ENCODE results near the gene PIGW.

The PIGW gene

DNA sequence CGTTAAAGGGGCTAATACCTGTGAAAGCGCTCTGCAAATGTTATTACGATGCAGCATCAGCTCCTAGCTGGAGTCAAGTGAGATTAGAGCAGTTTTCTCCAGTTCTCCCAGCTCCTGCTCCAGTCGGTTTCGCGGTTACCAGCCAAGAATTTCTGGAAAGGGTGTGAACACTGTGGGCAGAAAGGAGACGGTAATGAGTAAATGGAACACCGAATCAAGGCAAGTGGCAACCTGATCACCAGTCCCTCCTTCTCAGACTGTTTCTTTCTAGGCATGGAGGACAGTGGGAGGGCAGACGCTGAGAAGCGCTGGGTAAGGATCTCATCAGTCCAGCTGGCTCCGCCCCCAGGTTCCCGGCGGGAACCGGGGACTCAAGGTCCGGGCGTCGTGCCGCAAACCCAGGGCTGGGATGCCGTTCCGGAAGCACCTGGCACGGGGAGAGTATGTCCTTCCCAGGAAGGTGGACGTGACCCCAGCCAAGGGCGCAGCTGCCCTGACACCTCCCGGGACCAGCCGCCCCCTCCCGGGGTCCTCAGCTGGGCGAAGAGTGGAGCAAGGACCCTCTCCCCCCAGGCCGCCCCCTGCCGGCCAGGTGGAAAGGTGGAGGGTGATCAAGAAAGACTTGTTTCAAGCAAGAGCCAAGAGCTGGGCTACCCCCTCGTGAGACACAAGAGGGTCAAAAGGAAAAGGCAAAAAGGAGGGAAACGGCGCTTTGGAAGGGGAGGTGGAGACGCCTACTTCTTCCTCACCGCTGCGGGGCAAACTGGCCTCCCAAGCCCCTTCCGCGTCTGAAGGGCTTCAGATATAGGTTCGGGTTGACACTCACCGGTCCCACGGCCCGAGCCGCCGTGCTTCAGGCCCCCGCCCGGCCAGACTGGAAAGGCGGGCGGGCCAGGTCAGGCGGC, 600 bp upstream of the PIGW start:
- no peaks in the 10 kb centered on the region for H3K27me3 ChIP-seq (ENCODE audit: insufficient read depth, poor library complexity, severe bottlenecking)
- H3K36me3 ChIP-seq (ENCODE audit: low read depth), result peaks cover 68% of the 10 kb centered on the region
- H3K4me1 ChIP-seq (ENCODE audit: insufficient read depth, poor library complexity, severe bottlenecking), result peaks cover 4% of the 10 kb centered on the region
- peak overlapping the region; percentile 70 for H3K4me3 ChIP-seq (ENCODE audit: severe bottlenecking)
- H3K9me3 ChIP-seq (ENCODE audit: severe bottlenecking), result no peaks in the 10 kb centered on the region
- TF ChIP-seq, protein P1, sequence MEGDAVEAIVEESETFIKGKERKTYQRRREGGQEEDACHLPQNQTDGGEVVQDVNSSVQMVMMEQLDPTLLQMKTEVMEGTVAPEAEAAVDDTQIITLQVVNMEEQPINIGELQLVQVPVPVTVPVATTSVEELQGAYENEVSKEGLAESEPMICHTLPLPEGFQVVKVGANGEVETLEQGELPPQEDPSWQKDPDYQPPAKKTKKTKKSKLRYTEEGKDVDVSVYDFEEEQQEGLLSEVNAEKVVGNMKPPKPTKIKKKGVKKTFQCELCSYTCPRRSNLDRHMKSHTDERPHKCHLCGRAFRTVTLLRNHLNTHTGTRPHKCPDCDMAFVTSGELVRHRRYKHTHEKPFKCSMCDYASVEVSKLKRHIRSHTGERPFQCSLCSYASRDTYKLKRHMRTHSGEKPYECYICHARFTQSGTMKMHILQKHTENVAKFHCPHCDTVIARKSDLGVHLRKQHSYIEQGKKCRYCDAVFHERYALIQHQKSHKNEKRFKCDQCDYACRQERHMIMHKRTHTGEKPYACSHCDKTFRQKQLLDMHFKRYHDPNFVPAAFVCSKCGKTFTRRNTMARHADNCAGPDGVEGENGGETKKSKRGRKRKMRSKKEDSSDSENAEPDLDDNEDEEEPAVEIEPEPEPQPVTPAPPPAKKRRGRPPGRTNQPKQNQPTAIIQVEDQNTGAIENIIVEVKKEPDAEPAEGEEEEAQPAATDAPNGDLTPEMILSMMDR (IDR thresholded peaks at IDR 0.05; ENCODE audit: poor library complexity, severe bottlenecking), result peak; percentile 86
- ATAC-seq (ENCODE audit: low read depth) (peak; percentile 64), DNase-seq (ENCODE audit: low spot score) (peak; percentile 84)
- H3K27ac ChIP-seq (ENCODE audit: poor library complexity, severe bottlenecking), result peak overlapping the region; percentile 90

- Histone ChIP-seq H3K4me1 (ENCODE audit: insufficient read depth, poor library complexity, severe bottlenecking) (no peaks in the 10 kb centered on the region), H3K27ac (ENCODE audit: poor library complexity, severe bottlenecking) (peak overlapping the region; percentile 90), H3K36me3 (ENCODE audit: low read depth) (peaks cover 57% of the 10 kb centered on the region), H3K27me3 (ENCODE audit: insufficient read depth, poor library complexity, severe bottlenecking) (no peaks in the 10 kb centered on the region), H3K4me3 (ENCODE audit: severe bottlenecking) (peak overlapping the region; percentile 70), H3K9me3 (ENCODE audit: severe bottlenecking) (no peaks in the 10 kb centered on the region)
- DNase-seq (ENCODE audit: low spot score), result no peak
- TF ChIP-seq, protein P1 (IDR thresholded peaks at IDR 0.05; ENCODE audit: poor library complexity, severe bottlenecking), result no peak
- no peak; the same call in 2 of the 3 replicates for ATAC-seq (ENCODE audit: low read depth)
Observed at GRCh38 chr17:36535669-36536081, 888 bp downstream of the PIGW start.

GRCh38 chr17:36540696-36541095, 5.9 kb downstream of the PIGW start:
- H3K4me3 ChIP-seq (ENCODE audit: severe bottlenecking), result no peak overlapping the region
- ATAC-seq (ENCODE audit: low read depth), result no peak

GRCh38 chr17:36542755-36543154, 8.0 kb downstream of the PIGW start:
- H3K36me3 ChIP-seq (ENCODE audit: low read depth), result peaks cover 35% of the 10 kb centered on the region
- H3K27me3 ChIP-seq (ENCODE audit: insufficient read depth, poor library complexity, severe bottlenecking), result no peaks in the 10 kb centered on the region
- peaks cover 15% of the 10 kb centered on the region for H3K4me1 ChIP-seq (ENCODE audit: insufficient read depth, poor library complexity, severe bottlenecking)
- no peak for ATAC-seq (ENCODE audit: low read depth)
- H3K27ac ChIP-seq (ENCODE audit: poor library complexity, severe bottlenecking), result no peak overlapping the region
- no peaks in the 10 kb centered on the region for H3K9me3 ChIP-seq (ENCODE audit: severe bottlenecking)
- TF ChIP-seq, protein P1 (IDR thresholded peaks at IDR 0.05; ENCODE audit: poor library complexity, severe bottlenecking), result no peak
- no peak overlapping the region for H3K4me3 ChIP-seq (ENCODE audit: severe bottlenecking)
- no peak for DNase-seq (ENCODE audit: low spot score)

More at GRCh38 chr17:36540696-36541095, 5.9 kb downstream of the PIGW start:
- Histone ChIP-seq H3K9me3 (ENCODE audit: severe bottlenecking) (no peaks in the 10 kb centered on the region), H3K27me3 (ENCODE audit: insufficient read depth, poor library complexity, severe bottlenecking) (no peaks in the 10 kb centered on the region), H3K36me3 (ENCODE audit: low read depth) (peaks cover 27% of the 10 kb centered on the region), H3K27ac (ENCODE audit: poor library complexity, severe bottlenecking) (no peak overlapping the region), H3K4me1 (ENCODE audit: insufficient read depth, poor library complexity, severe bottlenecking) (peaks cover 5% of the 10 kb centered on the region)
- DNase-seq (ENCODE audit: low spot score), result no peak
- TF ChIP-seq, protein P1 (IDR thresholded peaks at IDR 0.05; ENCODE audit: poor library complexity, severe bottlenecking), result no peak

GRCh38 chr17:36544044-36544306, 9.2 kb downstream of the PIGW start:
- Histone ChIP-seq H3K4me3 (ENCODE audit: severe bottlenecking) (peak overlapping the region; percentile 96), H3K4me1 (ENCODE audit: insufficient read depth, poor library complexity, severe bottlenecking) (peaks cover 20% of the 10 kb centered on the region), H3K9me3 (ENCODE audit: severe bottlenecking) (no peaks in the 10 kb centered on the region), H3K36me3 (ENCODE audit: low read depth) (peaks cover 32% of the 10 kb centered on the region), H3K27me3 (ENCODE audit: insufficient read depth, poor library complexity, severe bottlenecking) (no peaks in the 10 kb centered on the region), H3K27ac (ENCODE audit: poor library complexity, severe bottlenecking) (peak overlapping the region; percentile 88)
- TF ChIP-seq, protein P1 (IDR thresholded peaks at IDR 0.05; ENCODE audit: poor library complexity, severe bottlenecking), result no peak
- peak; percentile 13 for ATAC-seq (ENCODE audit: low read depth)
- no peak for DNase-seq (ENCODE audit: low spot score)
